ENCODE measurements around the gene POLG. TPM values are rescaled to one million over a fixed set of nuclear protein-coding genes. Genes with fewer than 3 reads are reported as not detected.

POLG gene
- total and polyA plus RNA-seq, 2 of the 4 experiments (the other 2 are of a cell fraction), result 19.9 to 30.6 TPM

DNA sequence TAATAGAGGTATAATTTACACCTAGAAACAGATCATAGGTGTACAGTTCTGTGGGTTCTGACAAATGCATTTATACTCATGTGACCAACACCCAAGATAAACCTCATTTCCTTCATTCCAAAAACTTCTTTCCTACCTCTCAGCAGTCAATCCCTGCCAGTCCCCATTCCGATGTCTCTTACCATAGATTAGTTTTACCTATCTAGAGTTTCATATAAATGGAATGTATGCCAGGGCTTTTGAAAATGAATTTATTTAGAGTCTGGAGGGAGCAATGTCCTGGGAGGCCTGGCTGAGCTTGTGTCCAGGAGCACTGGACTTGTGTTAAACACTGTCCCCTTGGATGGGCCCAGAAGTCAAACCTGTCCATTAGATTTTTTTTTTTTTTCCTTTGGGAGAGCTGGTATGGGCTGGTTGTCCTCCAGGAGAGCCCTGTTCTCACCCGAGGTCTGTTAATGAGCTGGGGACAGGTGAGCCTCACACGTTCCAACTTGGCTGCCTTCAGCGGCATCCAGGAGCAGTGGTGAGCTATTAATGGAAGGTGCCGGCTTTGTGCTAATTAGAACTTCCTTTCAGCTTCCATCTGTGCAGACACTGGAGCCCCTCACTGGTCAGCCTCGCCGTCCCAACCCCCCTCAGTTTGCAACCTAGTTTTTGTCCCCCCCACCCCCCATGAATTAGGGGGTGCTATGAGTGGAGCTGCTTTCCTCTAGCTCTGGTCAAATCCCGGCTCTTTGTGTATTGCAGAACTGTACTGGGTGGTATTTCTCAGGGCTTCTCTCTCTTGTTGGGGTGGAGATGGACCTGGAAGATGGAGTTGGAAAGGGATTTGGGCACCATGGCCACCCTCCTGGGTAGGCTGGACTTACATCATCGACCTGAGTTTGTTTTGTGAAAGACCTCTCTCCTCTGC is 40.7 kb upstream of the POLG start (continued):
- TF ChIP-seq MAZ (IDR thresholded peaks at IDR 0.05; ENCODE audit: borderline replicate concordance, low read depth, low read length), result no peak

DNA sequence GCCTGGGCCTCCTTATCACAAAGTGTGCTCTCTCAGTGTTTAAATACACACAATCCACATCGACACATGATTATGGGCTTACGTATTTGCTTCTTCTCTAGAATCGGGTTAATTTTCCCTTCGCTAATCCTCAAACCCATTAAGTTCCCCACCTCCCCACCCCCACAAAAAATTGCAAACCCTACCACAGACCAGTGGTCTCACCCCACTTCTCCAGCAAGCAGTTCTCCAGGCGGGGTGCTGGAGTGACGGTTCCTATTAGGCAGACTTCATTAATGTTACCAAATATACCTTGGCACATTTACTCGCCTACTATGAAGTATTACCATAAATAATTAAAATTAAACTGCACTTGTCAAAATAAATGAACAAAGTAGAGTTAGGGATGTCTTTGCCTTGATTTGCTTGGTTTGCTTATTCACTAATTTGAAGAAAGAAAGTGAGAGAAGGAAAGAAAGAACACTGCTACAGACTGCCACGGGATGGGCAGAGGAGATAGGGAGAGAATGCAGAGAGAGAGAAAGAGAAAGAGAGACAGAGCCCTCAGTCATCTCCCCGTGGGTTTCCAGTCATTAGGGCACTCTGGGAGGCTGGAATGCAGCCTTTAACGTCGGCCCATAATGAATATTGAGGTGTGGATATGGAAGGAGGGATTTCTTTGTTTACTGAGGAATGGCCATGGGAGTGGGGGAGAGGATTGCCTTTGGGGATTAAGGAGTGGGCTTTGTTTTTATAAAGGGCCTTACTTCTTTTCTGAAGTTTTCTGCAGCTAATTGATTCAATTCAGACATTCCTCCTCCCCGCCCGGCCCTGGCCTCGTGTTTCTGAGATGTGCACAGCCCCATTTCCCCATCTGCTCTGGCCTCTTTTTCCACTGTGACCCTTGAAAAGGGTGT is 39.7 kb upstream of the POLG start:
- H2BK5ac ChIP-seq (ENCODE audit: low read depth, low read length, poor library complexity, severe bottlenecking), result no peak overlapping the region
- intact Hi-C loops (cut with micrococcal nuclease) (no loop called here), in situ Hi-C loops (cut with MboI; ENCODE audit: low sequenced_read_pairs) (no loop called here), dilution Hi-C loops (cut with HindIII; ENCODE audit: low sequenced_read_pairs, unreplicated experiment) (no loop called here)
- H3K56ac ChIP-seq (ENCODE audit: extremely low read depth, insufficient read depth, low read length), result no peak overlapping the region
- H4K91ac ChIP-seq (ENCODE audit: insufficient read depth, low read depth, low read length), result no peak overlapping the region
- no peak overlapping the region for H3K4ac ChIP-seq (ENCODE audit: low read depth, low read length)
- H4K8ac ChIP-seq (ENCODE audit: low read depth in 2 of 2, low read length in 2 of 2), result no peak overlapping the region
- no peak overlapping the region for H3K27ac ChIP-seq (ENCODE audit: insufficient read depth, low read length)
- H3K4me1 ChIP-seq (ENCODE audit: control insufficient read depth, insufficient read depth, low read length), result no peaks in the 10 kb centered on the region
- H3K9ac ChIP-seq (ENCODE audit: low read depth, low read length), result no peak overlapping the region
- peaks cover 2% of the 10 kb centered on the region for H3K9me3 ChIP-seq (ENCODE audit: control insufficient read depth, insufficient read depth, low read length)
- no peak for ATAC-seq (ENCODE audit: low read depth)
- no peak overlapping the region for H2AFZ ChIP-seq (replicated peaks; ENCODE audit: low read length, poor library complexity)
- H4K20me1 ChIP-seq (ENCODE audit: insufficient read depth, low read length), result no peaks in the 10 kb centered on the region
- WGBS, 2 experiments (ENCODE audit: extremely low coverage in 2 of 2, insufficient read length in 1 of 2), result 20% methylated on average over 3 of the region's 14 CpGs; no CpG with 5 or more reads in 1 of the 2 experiments
- no peaks in the 10 kb centered on the region for H3K36me3 ChIP-seq (ENCODE audit: control insufficient read depth, insufficient read depth, low read length)
- no peaks in the 10 kb centered on the region for H3K9me1 ChIP-seq (ENCODE audit: insufficient read depth, low read length)
- no TSS peak for BruUV-seq (replicated peaks)
- H3K18ac ChIP-seq (ENCODE audit: low read depth, low read length), result no peak overlapping the region
- DNase-seq, result no peak
- H3K4me3 ChIP-seq (ENCODE audit: insufficient read depth, low read depth, low read length), result no peak overlapping the region
- no peak overlapping the region for H3K14ac ChIP-seq (replicated peaks; ENCODE audit: low read depth, low read length)
- no peak overlapping the region for H4K5ac ChIP-seq (ENCODE audit: low read depth, low read length)
- ChIA-PET CTCF (no interaction called here), POLR2A (ENCODE audit: unreplicated experiment) (no interaction called here)
- no peaks in the 10 kb centered on the region for H3K79me1 ChIP-seq (ENCODE audit: low read depth in 1 of 2, low read length in 2 of 2)
- no peak overlapping the region for H2BK120ac ChIP-seq (ENCODE audit: low read depth, low read length)
- H2AK9ac ChIP-seq (replicated peaks; ENCODE audit: low read depth, low read length, poor library complexity), result no peak overlapping the region
- H2BK20ac ChIP-seq (ENCODE audit: low read depth, low read length), result no peak overlapping the region
- no peak overlapping the region for H2BK15ac ChIP-seq (ENCODE audit: low read depth, low read length)
- H3K23ac ChIP-seq (ENCODE audit: low read depth, low read length), result no peak overlapping the region
- no peak overlapping the region for H3K4me2 ChIP-seq (ENCODE audit: low read depth, low read length)
- peaks cover 94% of the 10 kb centered on the region for H3K27me3 ChIP-seq (ENCODE audit: control insufficient read depth, insufficient read depth, low read length)
- no peak overlapping the region for H2AK5ac ChIP-seq (ENCODE audit: low read depth, low read length)
- no peak for TF ChIP-seq FOS (IDR thresholded peaks at IDR 0.05; ENCODE audit: low read depth, low read length)
- no peak for TF ChIP-seq MAFK (IDR thresholded peaks at IDR 0.05; ENCODE audit: low read depth, low read length)
- no peak for TF ChIP-seq RCOR1 (IDR thresholded peaks at IDR 0.05; ENCODE audit: insufficient replicate concordance, low read length)
- TF ChIP-seq, protein P1, sequence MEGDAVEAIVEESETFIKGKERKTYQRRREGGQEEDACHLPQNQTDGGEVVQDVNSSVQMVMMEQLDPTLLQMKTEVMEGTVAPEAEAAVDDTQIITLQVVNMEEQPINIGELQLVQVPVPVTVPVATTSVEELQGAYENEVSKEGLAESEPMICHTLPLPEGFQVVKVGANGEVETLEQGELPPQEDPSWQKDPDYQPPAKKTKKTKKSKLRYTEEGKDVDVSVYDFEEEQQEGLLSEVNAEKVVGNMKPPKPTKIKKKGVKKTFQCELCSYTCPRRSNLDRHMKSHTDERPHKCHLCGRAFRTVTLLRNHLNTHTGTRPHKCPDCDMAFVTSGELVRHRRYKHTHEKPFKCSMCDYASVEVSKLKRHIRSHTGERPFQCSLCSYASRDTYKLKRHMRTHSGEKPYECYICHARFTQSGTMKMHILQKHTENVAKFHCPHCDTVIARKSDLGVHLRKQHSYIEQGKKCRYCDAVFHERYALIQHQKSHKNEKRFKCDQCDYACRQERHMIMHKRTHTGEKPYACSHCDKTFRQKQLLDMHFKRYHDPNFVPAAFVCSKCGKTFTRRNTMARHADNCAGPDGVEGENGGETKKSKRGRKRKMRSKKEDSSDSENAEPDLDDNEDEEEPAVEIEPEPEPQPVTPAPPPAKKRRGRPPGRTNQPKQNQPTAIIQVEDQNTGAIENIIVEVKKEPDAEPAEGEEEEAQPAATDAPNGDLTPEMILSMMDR (conservative IDR thresholded peaks at IDR 0.05; ENCODE audit: low read depth, low read length), result no peak
- TF ChIP-seq, protein P2, sequence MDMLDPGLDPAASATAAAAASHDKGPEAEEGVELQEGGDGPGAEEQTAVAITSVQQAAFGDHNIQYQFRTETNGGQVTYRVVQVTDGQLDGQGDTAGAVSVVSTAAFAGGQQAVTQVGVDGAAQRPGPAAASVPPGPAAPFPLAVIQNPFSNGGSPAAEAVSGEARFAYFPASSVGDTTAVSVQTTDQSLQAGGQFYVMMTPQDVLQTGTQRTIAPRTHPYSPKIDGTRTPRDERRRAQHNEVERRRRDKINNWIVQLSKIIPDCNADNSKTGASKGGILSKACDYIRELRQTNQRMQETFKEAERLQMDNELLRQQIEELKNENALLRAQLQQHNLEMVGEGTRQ (IDR thresholded peaks at IDR 0.05; ENCODE audit: low read depth, low read length), result no peak
- TF ChIP-seq CHD1 (IDR thresholded peaks at IDR 0.05; ENCODE audit: low read depth, low read length), result no peak
- no peak for TF ChIP-seq MXI1 (IDR thresholded peaks at IDR 0.05; ENCODE audit: borderline replicate concordance, low read depth, low read length)
- no peak for TF ChIP-seq SMC3 (IDR thresholded peaks at IDR 0.05; ENCODE audit: low read depth, low read length)
- TF ChIP-seq BHLHE40 (IDR thresholded peaks at IDR 0.05; ENCODE audit: low read depth, low read length), result no peak
- no peak for TF ChIP-seq RFX5 (IDR thresholded peaks at IDR 0.05; ENCODE audit: low read depth, low read length)
- TF ChIP-seq MAZ (IDR thresholded peaks at IDR 0.05; ENCODE audit: borderline replicate concordance, low read depth, low read length), result no peak

Measured in IMR-90 (cell line).